ENCODE results near the gene CYBRD1. TPM values are rescaled to one million over a fixed set of nuclear protein-coding genes. Genes with fewer than 3 reads are reported as not detected.
"Not testable (repeated sequence)": the region's sequence is repeated elsewhere in the genome, so short reads cannot be mapped to it uniquely, and the experiment has no call there.

The CYBRD1 gene, protein sequence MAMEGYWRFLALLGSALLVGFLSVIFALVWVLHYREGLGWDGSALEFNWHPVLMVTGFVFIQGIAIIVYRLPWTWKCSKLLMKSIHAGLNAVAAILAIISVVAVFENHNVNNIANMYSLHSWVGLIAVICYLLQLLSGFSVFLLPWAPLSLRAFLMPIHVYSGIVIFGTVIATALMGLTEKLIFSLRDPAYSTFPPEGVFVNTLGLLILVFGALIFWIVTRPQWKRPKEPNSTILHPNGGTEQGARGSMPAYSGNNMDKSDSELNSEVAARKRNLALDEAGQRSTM
- 41.6 TPM for polyA plus RNA-seq (ENCODE audit: insufficient read length)
- long read RNA-seq, donor 1, full-length matches to known transcripts = 14 of 19 reads
- long read RNA-seq, donor 1, partial matches to known transcripts = 0 of 19 reads
- long read RNA-seq, donor 1, other reads (novel, unspliced or antisense) = 5 of 19 reads
- long read RNA-seq, donor 2, full-length matches to known transcripts = 15 of 15 reads
- long read RNA-seq, donor 2, partial matches to known transcripts = 0 of 15 reads
- long read RNA-seq, donor 2, other reads (novel, unspliced or antisense) = 0 of 15 reads
- long read RNA-seq, donor 3, full-length matches to known transcripts = 11 of 11 reads
- long read RNA-seq, donor 3, partial matches to known transcripts = 0 of 11 reads
- long read RNA-seq, donor 3, other reads (novel, unspliced or antisense) = 0 of 11 reads
- long read RNA-seq, donor 4 = 0 reads
- long read RNA-seq, donor 5, full-length matches to known transcripts = 10 of 10 reads
- long read RNA-seq, donor 5, partial matches to known transcripts = 0 of 10 reads
- long read RNA-seq, donor 5, other reads (novel, unspliced or antisense) = 0 of 10 reads
- long read RNA-seq, donor 6, full-length matches to known transcripts = 11 of 11 reads
- long read RNA-seq, donor 6, partial matches to known transcripts = 0 of 11 reads
- long read RNA-seq, donor 6, other reads (novel, unspliced or antisense) = 0 of 11 reads
- long read RNA-seq, donor 7, full-length matches to known transcripts = 11 of 11 reads
- long read RNA-seq, donor 7, partial matches to known transcripts = 0 of 11 reads
- long read RNA-seq, donor 7, other reads (novel, unspliced or antisense) = 0 of 11 reads
- long read RNA-seq, donor 8, full-length matches to known transcripts = 8 of 8 reads
- long read RNA-seq, donor 8, partial matches to known transcripts = 0 of 8 reads
- long read RNA-seq, donor 8, other reads (novel, unspliced or antisense) = 0 of 8 reads

DNA sequence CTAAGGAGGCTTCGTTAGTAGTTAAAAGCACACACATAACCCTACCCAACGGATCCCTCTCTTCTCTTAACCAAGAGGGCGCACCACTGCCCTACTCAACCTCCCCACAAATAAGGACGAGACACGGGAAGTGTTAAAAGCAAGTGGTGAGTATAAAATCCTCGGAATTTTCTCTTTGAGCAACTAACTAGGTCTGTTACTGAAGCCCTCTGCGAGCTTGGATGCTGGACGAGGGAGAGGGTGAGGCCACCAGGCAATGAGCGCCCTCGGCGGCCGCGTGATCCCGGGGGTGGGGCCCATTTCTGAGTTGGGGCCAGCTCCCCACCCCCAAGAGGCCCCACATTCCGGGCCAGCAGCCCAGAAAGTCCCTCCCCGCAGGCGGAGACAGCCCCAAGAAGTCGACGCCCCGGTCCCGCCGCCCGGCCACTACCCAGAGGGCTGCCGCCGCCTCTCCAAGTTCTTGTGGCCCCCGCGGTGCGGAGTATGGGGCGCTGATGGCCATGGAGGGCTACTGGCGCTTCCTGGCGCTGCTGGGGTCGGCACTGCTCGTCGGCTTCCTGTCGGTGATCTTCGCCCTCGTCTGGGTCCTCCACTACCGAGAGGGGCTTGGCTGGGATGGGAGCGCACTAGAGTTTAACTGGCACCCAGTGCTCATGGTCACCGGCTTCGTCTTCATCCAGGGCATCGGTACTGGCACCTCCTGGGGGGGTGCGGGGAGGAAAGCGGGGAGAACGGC is at the start of gene CYBRD1:
Gene CYBRD1 (plus strand): TSS at position 423 of the 736 bp plus-strand sequence. CDS start 72 bp downstream, at position 495.
- DNase-seq = peak; percentile 55

GRCh38 chr2:171475979-171476378 is 46.3 kb upstream of the CYBRD1 start:
- DNase-seq = no peak

GRCh38 chr2:171478345-171478744 is 43.9 kb upstream of the CYBRD1 start:
- DNase-seq = no peak

DNA sequence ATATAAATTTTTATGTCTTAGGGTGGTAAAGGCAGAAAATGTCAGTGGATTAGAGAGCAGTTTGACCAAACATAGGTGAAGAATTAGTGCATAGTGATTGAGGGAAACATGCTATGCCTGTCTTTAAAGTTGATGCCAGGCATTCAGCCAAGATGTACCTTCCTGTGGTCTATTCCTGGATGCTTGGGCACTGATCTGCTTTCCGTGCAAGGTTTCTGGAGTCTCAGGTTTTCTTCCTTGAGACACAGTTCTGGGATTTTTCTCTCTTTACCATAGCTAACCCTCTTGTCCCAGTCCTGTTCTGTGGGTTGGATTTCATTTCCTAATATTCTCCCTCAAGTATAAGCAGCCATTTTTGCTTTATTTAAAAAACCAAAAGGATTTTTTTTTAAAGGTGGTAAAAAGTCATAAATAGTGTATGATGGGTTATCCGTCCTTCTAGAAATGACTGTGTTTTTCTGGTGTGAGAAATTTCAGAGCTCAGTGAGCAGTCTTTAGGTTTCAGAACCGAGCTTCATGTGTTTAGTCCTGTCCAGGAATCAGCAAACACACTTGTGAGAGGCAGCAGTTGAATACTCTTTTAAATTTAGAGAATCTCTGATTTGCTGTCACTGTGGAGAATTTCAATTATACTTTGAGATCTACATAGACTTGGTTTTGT is 43.0 kb upstream of the CYBRD1 start:
- DNase-seq = no peak

DNA sequence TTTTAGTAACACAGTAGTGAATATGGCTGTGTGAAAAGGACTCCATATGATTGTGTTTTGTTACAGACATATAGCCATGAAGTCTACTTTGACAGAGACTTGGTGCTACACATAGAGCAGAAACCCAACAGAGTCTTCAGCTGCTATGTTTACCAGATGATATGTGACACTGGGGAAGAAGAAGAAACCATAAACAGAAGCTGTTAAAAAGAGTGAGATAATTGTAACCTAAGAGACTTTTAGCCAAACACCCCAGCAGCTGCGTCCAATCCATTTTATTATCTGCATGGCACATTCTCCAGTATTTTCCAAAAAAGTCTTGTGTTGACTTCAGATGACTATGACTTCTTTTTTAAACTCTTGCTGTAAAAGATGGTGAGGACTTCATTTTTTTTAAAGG is 41.4 kb upstream of the CYBRD1 start:
- peak; percentile 70 for DNase-seq

- no peak for DNase-seq
Observed at GRCh38 chr2:171482308-171482707, 40.0 kb upstream of the CYBRD1 start.

DNA sequence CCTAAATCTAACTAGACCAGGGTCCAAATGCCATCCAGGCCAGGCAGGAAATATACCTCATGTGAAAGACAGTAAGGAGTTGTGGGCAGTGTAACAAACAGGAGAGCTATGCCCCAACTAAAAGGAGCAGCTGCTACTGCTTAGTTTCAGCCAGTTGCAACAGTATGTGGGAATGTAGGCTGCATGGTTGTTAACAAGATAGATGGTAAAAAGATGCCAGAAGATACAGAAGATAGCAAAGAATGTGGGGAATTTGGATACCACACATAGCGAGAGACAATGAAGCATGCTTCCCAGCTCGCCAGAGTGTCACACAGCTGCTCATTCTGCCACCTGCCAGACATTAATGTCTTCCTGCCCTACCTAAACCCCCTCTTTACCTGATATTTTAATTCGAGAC is 39.4 kb upstream of the CYBRD1 start:
- DNase-seq = peak; percentile 30

DNA sequence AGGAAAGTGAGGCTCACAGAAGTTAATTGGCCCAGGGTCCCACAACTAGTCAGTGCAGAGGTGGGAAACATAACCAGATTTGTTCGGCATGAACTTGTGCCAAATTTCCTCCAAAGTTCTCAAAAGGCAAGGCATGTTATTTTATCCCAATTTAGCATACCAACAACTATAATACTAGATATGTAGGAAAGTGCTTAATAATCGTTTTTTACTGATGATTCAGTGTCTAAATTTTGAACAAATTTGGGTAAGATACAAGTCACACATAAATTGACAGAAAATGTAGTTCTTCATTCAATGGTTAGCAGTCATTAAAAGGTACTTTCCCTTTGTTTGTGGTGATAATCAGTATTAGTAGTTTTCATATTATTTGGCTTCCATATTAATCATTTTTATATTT is 38.5 kb upstream of the CYBRD1 start:
- DNase-seq = no peak

- DNase-seq = no peak
Observed at GRCh38 chr2:171485116-171485515, 37.2 kb upstream of the CYBRD1 start.

GRCh38 chr2:171487201-171487600 is 35.1 kb upstream of the CYBRD1 start:
- DNase-seq = no peak

GRCh38 chr2:171487803-171488259 is 34.4 kb upstream of the CYBRD1 start:
- DNase-seq = no peak

DNA sequence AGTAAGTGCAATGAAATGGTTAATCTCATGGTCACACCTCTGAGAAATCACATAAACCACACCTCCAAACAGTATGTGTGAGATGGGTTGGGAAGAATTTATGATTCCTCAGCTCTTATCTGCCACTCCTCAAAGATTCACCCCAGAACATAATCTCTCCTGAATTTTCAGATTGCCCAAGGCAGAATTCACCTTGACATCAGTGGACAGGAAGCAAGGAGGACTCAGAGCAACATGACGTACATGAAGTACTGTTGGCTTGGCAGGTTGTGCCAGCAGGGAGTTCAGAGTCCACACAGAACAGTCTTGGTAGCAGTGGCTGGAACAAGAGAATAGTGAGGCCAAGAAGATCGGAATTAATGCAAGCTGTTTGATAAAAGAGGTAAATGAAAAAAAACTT is 31.7 kb upstream of the CYBRD1 start:
- DNase-seq = no peak

DNA sequence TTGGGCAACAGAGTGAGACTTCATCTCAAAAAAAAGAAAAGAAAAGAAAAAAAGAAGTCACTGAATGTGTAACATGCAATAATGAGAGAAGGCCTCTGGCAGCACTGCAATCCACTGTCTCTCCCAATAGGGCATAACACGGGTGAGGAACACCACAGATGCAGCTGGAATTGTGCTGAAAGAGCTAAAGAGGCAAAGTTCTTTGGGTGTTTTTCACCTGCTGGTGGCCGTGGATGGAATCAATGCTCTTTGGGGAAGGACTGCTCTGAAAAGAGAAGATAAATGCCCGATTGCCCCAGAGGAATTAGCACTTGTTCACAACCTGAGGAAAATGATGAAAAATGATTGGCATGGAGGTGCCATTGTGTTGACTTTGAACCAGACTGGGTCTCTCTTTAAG is 31.0 kb upstream of the CYBRD1 start:
- no peak for DNase-seq

DNA sequence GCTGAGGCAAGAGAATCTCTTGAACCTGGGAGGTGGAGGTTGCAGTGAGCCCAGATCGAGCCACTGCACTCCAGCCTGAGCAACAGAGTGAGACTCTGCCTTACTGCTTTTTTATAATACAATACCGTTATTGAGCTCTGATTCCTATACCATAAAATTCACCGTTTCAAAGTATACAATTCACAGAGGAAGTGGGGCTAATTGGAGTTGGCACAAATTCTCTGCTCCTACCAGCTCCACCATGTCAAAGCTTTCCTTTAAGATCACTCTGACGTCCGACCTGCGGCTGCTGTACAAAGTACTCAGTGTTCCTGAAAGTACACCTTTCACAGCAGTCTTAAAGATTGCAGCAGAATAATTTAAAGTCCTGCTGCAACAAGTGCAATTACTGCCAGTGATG is 29.6 kb upstream of the CYBRD1 start:
- no peak for DNase-seq

GRCh38 chr2:171497664-171498063 is 24.6 kb upstream of the CYBRD1 start:
- DNase-seq = not testable (repeated sequence)

DNA sequence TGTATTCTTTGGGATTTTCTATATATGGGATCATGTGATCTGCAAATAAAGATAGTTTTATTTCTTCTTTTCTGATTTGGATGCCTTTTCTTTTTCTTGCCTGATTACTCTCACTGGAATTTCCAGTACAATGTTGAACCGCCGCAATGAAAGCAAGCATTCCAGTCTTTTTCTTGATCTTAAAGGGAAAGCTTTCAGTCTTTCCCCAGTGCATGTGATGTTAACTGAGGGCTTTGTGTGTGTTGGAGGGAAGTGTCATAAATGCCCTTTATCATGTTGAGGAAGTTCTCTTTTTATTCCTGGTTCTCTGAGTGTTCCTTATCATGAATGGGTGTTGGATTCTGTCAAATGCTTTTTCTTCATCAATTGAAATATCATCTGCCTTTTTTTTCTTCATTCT is 16.9 kb upstream of the CYBRD1 start:
- no peak for DNase-seq

GRCh38 chr2:171509945-171510731 is 12.1 kb upstream of the CYBRD1 start:
- DNase-seq = no peak

DNA sequence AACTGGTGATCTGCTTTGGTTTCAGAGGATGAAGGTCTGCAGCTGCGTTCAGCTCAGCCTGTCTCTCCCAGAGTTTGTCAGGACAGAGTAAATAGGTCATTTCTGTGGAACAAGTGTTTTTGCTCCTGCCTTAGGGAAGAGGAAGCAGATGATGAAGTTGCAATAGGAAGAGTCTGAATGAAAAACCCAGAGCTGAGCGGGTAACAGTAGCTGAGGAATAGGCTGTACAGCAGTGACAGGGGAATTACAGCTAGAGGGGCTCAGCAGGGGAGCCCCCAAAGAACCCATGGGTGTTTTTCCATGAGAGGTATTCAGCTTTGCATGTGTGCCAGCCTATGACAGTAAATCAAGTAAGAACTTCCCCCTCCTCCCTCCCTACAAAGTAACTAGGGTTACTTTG is 10.3 kb upstream of the CYBRD1 start:
- DNase-seq = no peak

- no peak for DNase-seq
Observed at GRCh38 chr2:171512683-171513195, 9.5 kb upstream of the CYBRD1 start.

DNA sequence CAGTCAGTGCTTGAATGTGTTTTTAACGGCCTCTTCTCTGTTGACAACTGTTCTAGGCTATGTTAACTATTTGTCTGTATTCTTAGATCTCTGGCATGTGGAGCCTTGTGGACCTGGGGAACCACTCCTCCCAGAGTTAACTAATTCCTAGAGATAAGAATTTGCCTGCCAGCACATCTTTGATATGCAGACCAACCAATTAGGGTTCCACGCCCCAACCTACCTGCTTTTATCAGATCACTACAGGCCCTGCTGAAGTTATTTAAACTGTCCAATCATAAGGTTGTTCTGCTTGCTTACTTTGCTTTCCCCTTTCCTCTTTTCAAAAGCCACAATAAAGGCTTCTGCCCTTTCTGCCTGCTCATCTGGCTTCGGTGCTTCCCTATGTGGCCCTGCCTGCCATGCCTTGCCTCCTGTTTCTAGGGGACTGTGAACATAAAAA is 8.5 kb upstream of the CYBRD1 start:
- no peak for DNase-seq
